GM19328 (cell line): Measurements from ENCODE around the gene EFL1.
A peak's percentile ranks its signal among the peaks of the same experiment; 100 is the strongest.
"Not testable (repeated sequence)": the region's sequence is repeated elsewhere in the genome, so short reads cannot be mapped to it uniquely, and the experiment has no call there.

ENCODE experiments used
- ATAC-seq: cut with Tn5 transposase; IDR thresholded peaks from one replicate; pipeline ENCODE4 v1.9.1; 2021; ENCODE audit warnings: mild to moderate bottlenecking, moderate library complexity; ENCODE audit not compliant: unreplicated experiment

EFL1 gene

GRCh38 chr15:82282386-82282785, 19.9 kb upstream of the EFL1 start:
- not testable (repeated sequence) for ATAC-seq

DNA sequence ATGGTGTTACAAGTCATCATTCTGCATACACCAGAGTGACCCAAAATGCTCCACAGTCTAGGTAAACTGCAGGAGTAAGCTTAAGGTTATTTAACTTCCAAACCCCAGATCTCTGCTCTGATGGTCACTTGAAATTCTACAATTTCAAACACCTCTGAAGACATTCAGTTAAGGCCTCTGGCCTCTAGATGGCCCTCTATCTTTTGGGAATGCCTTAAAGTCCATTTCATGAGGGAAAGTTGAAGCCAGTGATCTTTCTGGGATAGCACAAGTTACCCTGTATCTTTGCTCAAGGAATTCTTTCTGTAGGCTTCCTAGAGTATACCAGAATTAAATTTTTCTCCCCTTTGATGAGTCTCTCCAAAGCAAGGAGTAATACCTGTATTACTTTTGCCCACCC, 18.7 kb upstream of the EFL1 start:
- ATAC-seq, result not testable (repeated sequence)

DNA sequence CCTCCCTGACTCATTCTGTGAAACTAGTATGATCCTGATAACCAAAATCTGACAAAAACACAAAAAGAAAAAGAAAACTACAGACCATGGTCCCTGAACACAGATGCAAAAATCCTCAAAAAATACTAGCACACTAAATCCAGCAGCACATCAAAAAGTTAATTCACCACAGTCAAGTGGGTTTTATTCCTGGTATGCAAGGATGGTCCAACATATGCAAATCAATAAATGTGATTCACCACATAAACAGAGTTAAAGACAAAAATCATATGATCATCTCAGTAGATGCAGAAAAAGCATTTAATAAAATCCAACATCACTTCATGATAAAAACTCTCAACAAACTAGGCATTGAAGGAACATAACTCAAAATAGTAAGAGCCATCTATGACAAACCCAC, 12.9 kb upstream of the EFL1 start:
- no peak for ATAC-seq

DNA sequence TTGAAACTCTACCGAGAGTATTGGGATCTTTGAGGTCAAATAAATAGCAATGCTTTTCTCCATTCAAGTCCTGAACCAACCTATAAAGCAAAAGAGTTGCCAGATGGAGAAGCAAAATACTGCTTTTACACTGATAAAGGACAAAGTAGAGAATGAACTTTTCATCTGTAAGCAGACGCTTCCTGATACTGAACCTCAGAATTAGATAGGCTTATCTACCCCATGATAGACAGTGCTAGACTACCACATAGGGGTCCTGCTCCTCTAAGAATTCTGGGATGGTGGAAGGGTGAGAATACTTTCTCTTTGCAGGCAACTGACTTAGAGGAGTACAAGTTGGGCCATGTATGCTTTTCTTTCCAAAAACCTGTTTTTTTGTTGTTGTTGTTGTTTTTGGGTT, 9.6 kb upstream of the EFL1 start:
- ATAC-seq, result no peak

GRCh38 chr15:82268454-82268853, 5.9 kb upstream of the EFL1 start:
- ATAC-seq, result not testable (repeated sequence)

DNA sequence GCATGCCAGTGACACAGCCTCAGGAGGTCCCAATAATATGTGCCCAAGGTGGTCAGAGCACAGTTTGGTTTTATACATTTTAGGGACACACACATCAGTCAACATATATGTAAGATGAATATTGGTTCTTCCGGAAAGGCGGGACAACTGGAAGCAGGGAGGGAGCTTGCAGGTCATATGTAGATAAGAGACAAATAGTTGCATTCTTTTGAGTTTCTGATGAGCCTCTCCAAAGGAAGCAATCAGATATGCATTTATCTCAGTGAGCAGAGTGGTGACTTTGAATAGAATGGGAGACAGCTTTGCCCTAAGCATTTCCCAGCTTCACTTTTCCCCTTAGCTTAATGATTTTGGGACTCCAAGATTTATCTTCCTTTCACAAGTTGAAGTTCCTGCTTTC, 4.6 kb upstream of the EFL1 start:
- ATAC-seq, result not testable (repeated sequence)

DNA sequence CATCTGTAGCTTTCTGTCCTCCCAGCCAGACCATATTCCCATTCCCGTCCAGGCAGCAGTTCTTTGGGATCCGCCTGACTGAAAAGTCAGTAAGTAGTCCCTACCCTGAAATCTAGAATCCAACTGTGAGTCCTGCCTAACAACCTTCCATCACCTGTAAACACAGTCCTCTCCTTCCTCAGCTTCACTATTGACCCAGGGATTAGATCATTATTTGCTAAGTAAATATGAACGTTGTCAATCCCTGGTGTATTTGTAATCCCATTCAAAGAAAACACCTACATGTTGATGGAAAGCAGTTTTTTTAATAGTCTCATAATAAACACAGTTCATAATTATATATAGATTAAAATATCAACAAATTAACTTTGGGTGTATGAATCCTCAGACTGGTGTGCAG, 816 bp upstream of the EFL1 start:
- no peak for ATAC-seq

- ATAC-seq, result peak; percentile 15
Measured at GRCh38 chr15:82261566-82262421, 740 bp downstream of the EFL1 start.

DNA sequence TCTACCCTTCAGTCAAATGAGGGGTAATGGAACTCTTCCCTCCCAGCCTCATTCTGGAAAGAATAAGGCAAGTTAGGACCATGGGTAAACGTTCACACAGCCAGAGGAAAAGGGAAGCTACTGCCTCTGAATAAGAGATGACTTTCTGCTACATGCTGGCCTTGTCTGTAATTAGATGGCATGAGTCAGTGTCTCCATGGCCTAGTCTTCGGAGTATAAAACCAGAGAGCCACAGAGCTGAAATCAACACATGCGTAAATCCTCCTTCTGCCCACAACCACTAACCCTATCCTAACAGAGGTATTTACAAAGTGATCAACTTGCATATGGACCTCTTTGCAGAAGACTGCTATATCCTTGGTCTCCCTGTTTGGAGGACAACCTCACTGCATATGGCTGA, 14.3 kb downstream of the EFL1 start:
- ATAC-seq, result not testable (repeated sequence)

- ATAC-seq, result not testable (repeated sequence)
Measured at GRCh38 chr15:82245956-82246355, 16.6 kb downstream of the EFL1 start.

- ATAC-seq, result not testable (repeated sequence)
Measured at GRCh38 chr15:82243644-82244043, 18.9 kb downstream of the EFL1 start.

- not testable (repeated sequence) for ATAC-seq
Measured at GRCh38 chr15:82241836-82242499, 20.6 kb downstream of the EFL1 start.

GRCh38 chr15:82239685-82240391, 22.7 kb downstream of the EFL1 start:
- ATAC-seq, result no peak

DNA sequence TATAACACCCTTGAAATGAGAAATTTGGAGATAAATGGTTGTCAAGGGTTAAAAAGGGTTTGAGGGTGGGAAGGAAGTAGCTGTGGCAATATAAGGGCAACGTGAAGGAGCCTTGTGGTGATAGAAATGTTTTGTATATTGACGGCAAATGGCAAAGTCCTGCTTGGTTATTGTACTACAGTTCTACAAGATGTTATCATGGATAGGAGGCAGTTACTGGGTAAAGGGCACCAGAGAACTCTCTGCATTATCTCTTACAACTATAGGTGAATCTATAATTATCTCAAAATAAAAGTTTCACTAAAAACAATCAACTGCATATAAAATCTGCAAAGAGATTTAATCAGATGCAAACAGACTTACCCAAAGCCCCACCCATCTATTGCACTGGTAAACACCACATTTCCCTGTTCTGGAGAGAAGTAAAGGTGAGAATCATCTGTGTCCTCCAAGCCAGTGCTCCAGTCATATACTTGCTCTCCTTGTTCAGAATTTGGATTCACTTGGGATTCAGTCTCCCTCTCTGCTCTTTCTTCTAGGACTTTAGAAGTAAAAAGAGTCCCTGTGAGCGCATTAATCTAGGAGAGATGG, 24.5 kb downstream of the EFL1 start:
- ATAC-seq, result not testable (repeated sequence)

- ATAC-seq, result no peak
Measured at GRCh38 chr15:82231842-82232241, 30.7 kb downstream of the EFL1 start.

DNA sequence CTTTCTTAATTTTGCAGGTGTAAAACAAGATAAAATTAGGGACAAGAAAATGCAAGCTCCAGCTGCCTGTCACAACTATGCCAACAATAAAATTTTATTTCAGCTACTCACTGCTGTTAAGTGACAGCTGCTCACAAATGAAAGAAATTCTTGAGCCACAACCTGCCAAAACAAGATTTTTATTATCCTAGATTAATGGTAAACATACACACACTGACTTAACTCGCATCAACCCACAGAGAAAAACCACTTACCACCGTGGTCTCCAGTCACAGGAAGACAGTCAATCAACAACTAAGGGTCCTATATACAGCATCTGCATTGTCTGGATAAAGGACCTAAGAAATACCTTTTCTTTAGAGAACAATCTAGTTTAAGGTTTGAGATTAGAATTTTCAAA, 31.3 kb downstream of the EFL1 start:
- ATAC-seq, result no peak

DNA sequence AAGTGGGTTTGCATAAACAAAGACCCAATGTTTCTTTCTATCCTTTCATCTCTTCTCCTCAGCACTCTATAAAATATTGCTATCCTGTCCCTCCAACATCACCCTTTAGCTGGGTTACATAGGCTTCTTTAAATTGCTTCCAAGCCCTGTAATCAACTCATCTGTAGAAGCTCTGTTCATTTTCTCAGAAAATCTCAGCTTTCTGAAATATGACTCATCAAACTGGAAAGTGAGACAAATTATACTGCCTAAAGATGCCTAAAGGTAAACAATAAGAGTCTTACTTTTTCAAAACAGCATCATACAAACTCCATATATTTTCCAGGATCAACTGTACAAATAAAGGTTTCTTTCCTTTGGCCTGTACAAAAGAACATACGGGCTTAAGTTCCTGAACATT, 33.8 kb downstream of the EFL1 start:
- no peak for ATAC-seq

- not testable (repeated sequence) for ATAC-seq
Measured at GRCh38 chr15:82221535-82221934, 41.0 kb downstream of the EFL1 start.

- ATAC-seq, result not testable (repeated sequence)
Measured at GRCh38 chr15:82216092-82216491, 46.4 kb downstream of the EFL1 start.

- ATAC-seq, result not testable (repeated sequence)
Measured at GRCh38 chr15:82212201-82212600, 50.3 kb downstream of the EFL1 start.

- ATAC-seq, result not testable (repeated sequence)
Measured at GRCh38 chr15:82210066-82210597, 52.4 kb downstream of the EFL1 start.
